ENCODE results near the gene GABARAPL1.

DNA sequence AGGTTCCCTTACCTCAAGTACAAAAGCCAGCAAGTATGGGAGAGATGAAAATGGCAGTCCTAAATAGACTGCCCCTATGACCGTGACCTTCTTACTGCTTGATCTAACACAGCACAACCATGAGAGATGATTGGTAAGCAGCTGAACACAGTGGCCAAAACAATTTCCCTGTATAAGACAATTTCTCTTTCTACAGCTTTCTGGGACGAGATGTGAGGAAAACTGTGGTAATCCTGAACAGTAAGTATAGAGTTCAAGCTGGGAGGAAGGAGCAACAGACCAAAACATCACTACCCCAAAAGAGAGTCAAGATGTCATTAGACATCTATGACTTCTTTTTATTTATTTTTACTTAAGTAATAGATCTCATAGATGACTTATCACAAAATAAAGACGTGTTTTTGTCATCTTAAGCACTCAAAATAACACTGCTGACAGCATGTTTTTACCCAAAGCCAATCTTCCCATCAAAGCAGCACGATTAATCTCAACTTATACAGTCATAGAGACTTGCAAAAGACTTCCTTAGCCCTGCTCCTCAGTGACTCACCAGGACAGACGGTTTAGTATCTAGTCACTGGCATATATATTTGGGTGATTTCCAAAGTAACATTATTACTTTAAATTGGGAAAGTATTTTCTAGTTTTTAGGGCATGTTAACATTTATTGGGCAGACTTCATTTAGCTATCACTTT is 30.2 kb upstream of the GABARAPL1 start:
- TF ChIP-seq ZNF274 (CRISPR knock-in tag; IDR thresholded peaks at IDR 0.05) (no peak), MBNL3 (CRISPR knock-in tag; conservative IDR thresholded peaks at IDR 0.05) (no peak), YY1 (IDR thresholded peaks at IDR 0.05; ENCODE audit: insufficient read depth, insufficient replicate concordance, low read depth, low read length) (no peak), GATAD2A (CRISPR knock-in tag; IDR thresholded peaks at IDR 0.05) (no peak), SMARCE1 (IDR thresholded peaks at IDR 0.05; ENCODE audit: borderline replicate concordance) (no peak)
- TF ChIP-seq, protein P1, sequence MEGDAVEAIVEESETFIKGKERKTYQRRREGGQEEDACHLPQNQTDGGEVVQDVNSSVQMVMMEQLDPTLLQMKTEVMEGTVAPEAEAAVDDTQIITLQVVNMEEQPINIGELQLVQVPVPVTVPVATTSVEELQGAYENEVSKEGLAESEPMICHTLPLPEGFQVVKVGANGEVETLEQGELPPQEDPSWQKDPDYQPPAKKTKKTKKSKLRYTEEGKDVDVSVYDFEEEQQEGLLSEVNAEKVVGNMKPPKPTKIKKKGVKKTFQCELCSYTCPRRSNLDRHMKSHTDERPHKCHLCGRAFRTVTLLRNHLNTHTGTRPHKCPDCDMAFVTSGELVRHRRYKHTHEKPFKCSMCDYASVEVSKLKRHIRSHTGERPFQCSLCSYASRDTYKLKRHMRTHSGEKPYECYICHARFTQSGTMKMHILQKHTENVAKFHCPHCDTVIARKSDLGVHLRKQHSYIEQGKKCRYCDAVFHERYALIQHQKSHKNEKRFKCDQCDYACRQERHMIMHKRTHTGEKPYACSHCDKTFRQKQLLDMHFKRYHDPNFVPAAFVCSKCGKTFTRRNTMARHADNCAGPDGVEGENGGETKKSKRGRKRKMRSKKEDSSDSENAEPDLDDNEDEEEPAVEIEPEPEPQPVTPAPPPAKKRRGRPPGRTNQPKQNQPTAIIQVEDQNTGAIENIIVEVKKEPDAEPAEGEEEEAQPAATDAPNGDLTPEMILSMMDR (CRISPR knock-in tag; IDR thresholded peaks at IDR 0.05), result no peak
